ENCODE results near the gene DNAJC17.

DNAJC17 gene

GRCh38 chr15:40739047-40739446, 68.2 kb downstream of the DNAJC17 start:
- no peak overlapping the region for H3K27ac ChIP-seq
- no peaks in the 10 kb centered on the region for H3K9me3 ChIP-seq (ENCODE audit: severe bottlenecking)
- TF ChIP-seq, protein P1, sequence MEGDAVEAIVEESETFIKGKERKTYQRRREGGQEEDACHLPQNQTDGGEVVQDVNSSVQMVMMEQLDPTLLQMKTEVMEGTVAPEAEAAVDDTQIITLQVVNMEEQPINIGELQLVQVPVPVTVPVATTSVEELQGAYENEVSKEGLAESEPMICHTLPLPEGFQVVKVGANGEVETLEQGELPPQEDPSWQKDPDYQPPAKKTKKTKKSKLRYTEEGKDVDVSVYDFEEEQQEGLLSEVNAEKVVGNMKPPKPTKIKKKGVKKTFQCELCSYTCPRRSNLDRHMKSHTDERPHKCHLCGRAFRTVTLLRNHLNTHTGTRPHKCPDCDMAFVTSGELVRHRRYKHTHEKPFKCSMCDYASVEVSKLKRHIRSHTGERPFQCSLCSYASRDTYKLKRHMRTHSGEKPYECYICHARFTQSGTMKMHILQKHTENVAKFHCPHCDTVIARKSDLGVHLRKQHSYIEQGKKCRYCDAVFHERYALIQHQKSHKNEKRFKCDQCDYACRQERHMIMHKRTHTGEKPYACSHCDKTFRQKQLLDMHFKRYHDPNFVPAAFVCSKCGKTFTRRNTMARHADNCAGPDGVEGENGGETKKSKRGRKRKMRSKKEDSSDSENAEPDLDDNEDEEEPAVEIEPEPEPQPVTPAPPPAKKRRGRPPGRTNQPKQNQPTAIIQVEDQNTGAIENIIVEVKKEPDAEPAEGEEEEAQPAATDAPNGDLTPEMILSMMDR (IDR thresholded peaks at IDR 0.05; ENCODE audit: low read depth, low read length), result no peak
- no peaks in the 10 kb centered on the region for H3K27me3 ChIP-seq (ENCODE audit: insufficient read depth, low read depth, severe bottlenecking)
- DNase-seq, result no peak
- no peak overlapping the region for H3K4me3 ChIP-seq (ENCODE audit: low read depth, low read length)
- peaks cover 84% of the 10 kb centered on the region for H3K36me3 ChIP-seq

- DNase-seq, result no peak
- Histone ChIP-seq H3K36me3 (peaks cover 84% of the 10 kb centered on the region), H3K27me3 (ENCODE audit: insufficient read depth, low read depth, severe bottlenecking) (no peaks in the 10 kb centered on the region), H3K4me3 (ENCODE audit: low read depth, low read length) (no peak overlapping the region), H3K27ac (no peak overlapping the region), H3K9me3 (ENCODE audit: severe bottlenecking) (no peaks in the 10 kb centered on the region)
- TF ChIP-seq, protein P1 (IDR thresholded peaks at IDR 0.05; ENCODE audit: low read depth, low read length), result no peak
Measured at GRCh38 chr15:40737048-40737447, 70.2 kb downstream of the DNAJC17 start.

- no peak for DNase-seq
- TF ChIP-seq, protein P1 (IDR thresholded peaks at IDR 0.05; ENCODE audit: low read depth, low read length), result no peak
- Histone ChIP-seq H3K27me3 (ENCODE audit: insufficient read depth, low read depth, severe bottlenecking) (no peaks in the 10 kb centered on the region), H3K36me3 (peaks cover 85% of the 10 kb centered on the region), H3K9me3 (ENCODE audit: severe bottlenecking) (no peaks in the 10 kb centered on the region), H3K27ac (no peak overlapping the region), H3K4me3 (ENCODE audit: low read depth, low read length) (no peak overlapping the region)
Measured at GRCh38 chr15:40736575-40736974, 70.7 kb downstream of the DNAJC17 start.

- H3K4me3 ChIP-seq (ENCODE audit: low read depth, low read length), result no peak overlapping the region
- peaks cover 63% of the 10 kb centered on the region for H3K36me3 ChIP-seq
- H3K27me3 ChIP-seq (ENCODE audit: insufficient read depth, low read depth, severe bottlenecking), result no peaks in the 10 kb centered on the region
- DNase-seq, result no peak
- no peak overlapping the region for H3K27ac ChIP-seq
- TF ChIP-seq, protein P1 (IDR thresholded peaks at IDR 0.05; ENCODE audit: low read depth, low read length), result no peak
- H3K9me3 ChIP-seq (ENCODE audit: severe bottlenecking), result no peaks in the 10 kb centered on the region
Measured at GRCh38 chr15:40731034-40731433, 76.2 kb downstream of the DNAJC17 start.

GRCh38 chr15:40723919-40724318, 83.4 kb downstream of the DNAJC17 start:
- Histone ChIP-seq H3K27ac (no peak overlapping the region), H3K36me3 (peaks cover 37% of the 10 kb centered on the region), H3K27me3 (ENCODE audit: insufficient read depth, low read depth, severe bottlenecking) (no peaks in the 10 kb centered on the region), H3K4me3 (ENCODE audit: low read depth, low read length) (no peak overlapping the region), H3K9me3 (ENCODE audit: severe bottlenecking) (no peaks in the 10 kb centered on the region)
- no peak for DNase-seq
- TF ChIP-seq, protein P1 (IDR thresholded peaks at IDR 0.05; ENCODE audit: low read depth, low read length), result no peak

GRCh38 chr15:40722934-40723333, 84.3 kb downstream of the DNAJC17 start:
- no peaks in the 10 kb centered on the region for H3K27me3 ChIP-seq (ENCODE audit: insufficient read depth, low read depth, severe bottlenecking)
- H3K36me3 ChIP-seq, result peaks cover 37% of the 10 kb centered on the region
- H3K4me3 ChIP-seq (ENCODE audit: low read depth, low read length), result no peak overlapping the region
- TF ChIP-seq, protein P1 (IDR thresholded peaks at IDR 0.05; ENCODE audit: low read depth, low read length), result no peak
- no peaks in the 10 kb centered on the region for H3K9me3 ChIP-seq (ENCODE audit: severe bottlenecking)
- DNase-seq, result no peak
- no peak overlapping the region for H3K27ac ChIP-seq
